IMR-90 (cell line): Measurements from ENCODE around the gene LRRC61. TPM values are rescaled to one million over a fixed set of nuclear protein-coding genes. Genes with fewer than 3 reads are reported as not detected.

Experiments
- ATAC-seq: fragments of 200-7000 bp; cut with Tn5 transposase; 2 replicates; pipeline ENCODE4 v1.9.1; 2020; ENCODE audit warnings: low read depth, mild to moderate bottlenecking, moderate library complexity
- BruUV-seq: library from RNA; stranded (reverse); fragments of 400-500 nt; replicated peaks from 2 replicates; lab custom pipeline; 2021; lab: Mats Ljungman, UMichigan
- CTCF ChIA-PET: fragments of 300-600 bp; formaldehyde crosslinking; extraction: SDS; loops from one replicate; lab custom pipeline; 2021; ENCODE audit warnings: antibody characterized with exemption; lab: Yijun Ruan, JAX
- POLR2A ChIA-PET: fragments of 300-600 bp; sonication (Branson Sonifier 250); formaldehyde crosslinking; loops from one replicate; lab custom pipeline; 2022; ENCODE audit warnings: antibody characterized with exemption; ENCODE audit not compliant: unreplicated experiment; lab: Charles Lee
- DNase-seq: peaks from one replicate; pipeline ENCODE4 v3.0.0; 2013
- H2AFZ ChIP-seq: replicated peaks from 2 replicates; pipeline ENCODE3; 2013; ENCODE audit warnings: low read length, mild to moderate bottlenecking; ENCODE audit not compliant: poor library complexity
- H2AK5ac ChIP-seq: 2 replicates; pipeline ENCODE4 v1.6.1; 2013; ENCODE audit warnings: low read depth, low read length, inconsistent platforms
- H2AK9ac ChIP-seq: replicated peaks from 2 replicates; pipeline ENCODE3; 2013; ENCODE audit warnings: mild to moderate bottlenecking, low read depth, low read length, moderate library complexity; ENCODE audit not compliant: poor library complexity
- H2BK120ac ChIP-seq: 2 replicates; pipeline ENCODE4 v1.6.1; 2013; ENCODE audit warnings: low read depth, low read length, inconsistent platforms
- H2BK15ac ChIP-seq: 3 replicates; pipeline ENCODE4 v1.6.1; 2013; ENCODE audit warnings: low read depth, low read length, inconsistent platforms
- H2BK20ac ChIP-seq: 2 replicates; pipeline ENCODE4 v1.6.1; 2013; ENCODE audit warnings: low read depth, mild to moderate bottlenecking, inconsistent platforms, low read length, moderate library complexity
- H2BK5ac ChIP-seq: 2 replicates; pipeline ENCODE4 v1.6.1; 2013; ENCODE audit warnings: mild to moderate bottlenecking, low read depth, low read length, inconsistent platforms; ENCODE audit not compliant: poor library complexity, severe bottlenecking
- H3K14ac ChIP-seq: replicated peaks from 2 replicates; pipeline ENCODE4 v1.6.1; 2013; ENCODE audit warnings: low read depth, low read length, inconsistent platforms
- H3K18ac ChIP-seq: 2 replicates; pipeline ENCODE4 v1.6.1; 2013; ENCODE audit warnings: low read depth, low read length, control low read depth
- H3K23ac ChIP-seq: 2 replicates; pipeline ENCODE4 v1.6.1; 2013; ENCODE audit warnings: low read depth, low read length, inconsistent platforms
- H3K27ac ChIP-seq: 2 replicates; pipeline ENCODE4 v1.5.1; 2013; ENCODE audit warnings: mild to moderate bottlenecking, control low read depth, low read length; ENCODE audit not compliant: insufficient read depth
- H3K27me3 ChIP-seq: 2 replicates; pipeline ENCODE4 v1.6.1; 2013; ENCODE audit warnings: low read length; ENCODE audit not compliant: control insufficient read depth, insufficient read depth
- H3K36me3 ChIP-seq: 2 replicates; pipeline ENCODE4 v1.6.1; 2013; ENCODE audit warnings: low read length, mixed read lengths; ENCODE audit not compliant: control insufficient read depth, insufficient read depth
- H3K4ac ChIP-seq: 2 replicates; pipeline ENCODE4 v1.6.1; 2013; ENCODE audit warnings: low read depth, low read length, inconsistent platforms
- H3K4me1 ChIP-seq: 2 replicates; pipeline ENCODE4 v1.6.1; 2013; ENCODE audit warnings: low read length, mixed read lengths; ENCODE audit not compliant: control insufficient read depth, insufficient read depth
- H3K4me2 ChIP-seq: 2 replicates; pipeline ENCODE4 v1.6.1; 2013; ENCODE audit warnings: low read depth, mild to moderate bottlenecking, control low read depth, low read length, moderate library complexity
- H3K4me3 ChIP-seq: 2 replicates; pipeline ENCODE4 v1.5.1; 2013; ENCODE audit warnings: low read depth, mild to moderate bottlenecking, control low read depth, low read length, moderate library complexity; ENCODE audit not compliant: insufficient read depth
- H3K56ac ChIP-seq: 2 replicates; pipeline ENCODE4 v1.6.1; 2013; ENCODE audit warnings: low read length, inconsistent platforms; ENCODE audit not compliant: insufficient read depth; ENCODE audit errors: extremely low read depth
- H3K79me1 ChIP-seq, 2 experiments: 2 replicates each; pipeline ENCODE4 v1.6.1; 2013; ENCODE audit warnings: low read length in 2 of 2, inconsistent platforms in 1 of 2, low read depth in 1 of 2
- H3K9ac ChIP-seq: 2 replicates; pipeline ENCODE4 v1.6.1; 2013; ENCODE audit warnings: low read depth, low read length, control low read depth
- H3K9me1 ChIP-seq: 2 replicates; pipeline ENCODE4 v1.6.1; 2013; ENCODE audit warnings: low read length, inconsistent platforms; ENCODE audit not compliant: insufficient read depth
- H3K9me3 ChIP-seq: 2 replicates; pipeline ENCODE4 v1.6.1; 2013; ENCODE audit warnings: low read length; ENCODE audit not compliant: control insufficient read depth, insufficient read depth
- H4K20me1 ChIP-seq: 2 replicates; pipeline ENCODE4 v1.6.1; 2013; ENCODE audit warnings: low read length, inconsistent platforms; ENCODE audit not compliant: insufficient read depth
- H4K5ac ChIP-seq: 2 replicates; pipeline ENCODE4 v1.6.1; 2013; ENCODE audit warnings: mild to moderate bottlenecking, low read depth, low read length, control low read depth
- H4K8ac ChIP-seq, 2 experiments: 2 replicates each; pipeline ENCODE4 v1.6.1; 2013; ENCODE audit warnings: low read depth in 2 of 2, low read length in 2 of 2, control low read depth in 1 of 2, inconsistent platforms in 1 of 2
- H4K91ac ChIP-seq: 2 replicates; pipeline ENCODE4 v1.6.1; 2013; ENCODE audit warnings: low read depth, low read length, inconsistent platforms; ENCODE audit not compliant: insufficient read depth
- CHD1 ChIP-seq: IDR thresholded peaks from 2 replicates; pipeline ENCODE4 v1.6.1; 2012; ENCODE audit warnings: low read depth, low read length, improper control_type of control experiment
- CTCF ChIP-seq: conservative IDR thresholded peaks from 2 replicates; pipeline ENCODE4 v1.5.1; 2012; ENCODE audit warnings: mild to moderate bottlenecking, low read depth, low read length, improper control_type of control experiment
- ELK1 ChIP-seq: fragments of 150-350 bp; IDR thresholded peaks from 2 replicates; pipeline ENCODE4 v1.6.1; 2016; ENCODE audit warnings: low read depth, mild to moderate bottlenecking, low read length, moderate library complexity, borderline replicate concordance
- FOS ChIP-seq: fragments of 150-350 bp; IDR thresholded peaks from 2 replicates; pipeline ENCODE4 v1.6.1; 2016; ENCODE audit warnings: low read depth, low read length
- MAFK ChIP-seq: IDR thresholded peaks from 2 replicates; pipeline ENCODE4 v1.6.1; 2012; ENCODE audit warnings: low read depth, low read length, improper control_type of control experiment
- MAZ ChIP-seq: IDR thresholded peaks from 2 replicates; pipeline ENCODE4 v1.6.1; 2012; ENCODE audit warnings: low read depth, mild to moderate bottlenecking, low read length, improper control_type of control experiment, moderate library complexity, borderline replicate concordance
- RFX5 ChIP-seq: IDR thresholded peaks from 2 replicates; pipeline ENCODE4 v1.8.0; 2012; ENCODE audit warnings: low read depth, mild to moderate bottlenecking, low read length, moderate library complexity
- WGBS, 2 experiments: methylation state at CpG; one replicate each; pipeline versions ENCODE4 v1.1.5 to v1.1.7; 2013; ENCODE audit warnings: missing lambda C conversion rate in 2 of 2; ENCODE audit not compliant: insufficient read length in 1 of 2; ENCODE audit errors: extremely low coverage in 2 of 2; 5-methylcytosine and 5-hydroxymethylcytosine counted together
- dilution Hi-C: fragments of 300-500 bp; cut with HindIII; formaldehyde crosslinking; loops from one replicate; pipeline ENCODE4 v1.14.3; 2018; ENCODE audit warnings: low sequenced_read_pairs; ENCODE audit not compliant: unreplicated experiment
- in situ Hi-C: fragments of 300-500 bp; cut with MboI; formaldehyde crosslinking; loops from 3 replicates; pipeline ENCODE4 v1.14.3; 2019; ENCODE audit warnings: low sequenced_read_pairs, inconsistent platforms, mixed read lengths
- intact Hi-C: fragments of 100-400 bp; cut with micrococcal nuclease; formaldehyde crosslinking; loops from 2 replicates; pipeline ENCODE4 v1.10.0; 2022
- polyA plus RNA-seq, 3 experiments: library from polyadenylated mRNA; depleted of rRNA; stranded (reverse); fragments of >200 nt; gene quantifications; 2 replicates each; pipeline ENCODE4 v1.2.3, GENCODE V29; 2012; ENCODE audit warnings: low replicate concordance in 1 of 3
- total RNA-seq: library from RNA; depleted of rRNA; stranded (reverse); fragments of >200 nt; gene quantifications from 2 replicates; pipeline ENCODE4 v1.2.3, GENCODE V29; 2012

Gene LRRC61
- total and polyA plus RNA-seq, 2 of the 4 experiments (the other 2 are of a cell fraction), result 0.07 TPM; not detected in 1

GRCh38 chr7:150373049-150373801 lies 50.1 kb downstream of the LRRC61 start (continued):
- TF ChIP-seq CTCF (no peak), MAFK (no peak), RFX5 (no peak)

- Histone ChIP-seq H4K91ac (no peak overlapping the region), H3K9me1 (peaks cover 2% of the 10 kb centered on the region; the same call in 1 of the 2 replicates), H3K23ac (no peak overlapping the region), H3K36me3 (peaks cover 38% of the 10 kb centered on the region), H2BK5ac (no peak overlapping the region), H2BK20ac (no peak overlapping the region), H2AK5ac (no peak overlapping the region), H3K4ac (no peak overlapping the region), H2AK9ac (no peak overlapping the region), H3K27ac (no peak overlapping the region), H4K20me1 (peaks cover 9% of the 10 kb centered on the region), H4K5ac (no peak overlapping the region), H3K9me3 (no peaks in the 10 kb centered on the region), H2BK120ac (no peak overlapping the region), H2BK15ac (no peak overlapping the region), H3K14ac (no peak overlapping the region), H3K4me2 (no peak overlapping the region), H3K79me1 (peaks cover 21 to 46% of the 10 kb centered on the region in 2 experiments; a peak in 3 of 4 replicates), H2AFZ (no peak overlapping the region), H3K4me3 (no peak overlapping the region), H3K27me3 (no peaks in the 10 kb centered on the region), H3K18ac (no peak overlapping the region), H3K4me1 (peaks cover 22% of the 10 kb centered on the region), H4K8ac (no peak overlapping the region), H3K56ac (no peak overlapping the region), H3K9ac (no peak overlapping the region)
- dilution Hi-C loops (no loop called here), in situ Hi-C loops (no loop called here), intact Hi-C loops (no loop called here)
- no peak for DNase-seq
- WGBS, 2 experiments, result 100% methylated on average over 2 of the region's 4 CpGs; no CpG with 5 or more reads in 1 of the 2 experiments
- ATAC-seq, result no peak
- BruUV-seq, result no TSS peak
- TF ChIP-seq CHD1 (no peak), ELK1 (no peak), FOS (no peak), MAZ (no peak), CTCF (no peak)
- POLR2A ChIA-PET, result no interaction called here
- CTCF ChIA-PET, result no interaction called here
Observed at GRCh38 chr7:150374026-150374425, 50.9 kb downstream of the LRRC61 start.
